ENCODE measurements around the gene RPLP2.

Gene RPLP2

DNA sequence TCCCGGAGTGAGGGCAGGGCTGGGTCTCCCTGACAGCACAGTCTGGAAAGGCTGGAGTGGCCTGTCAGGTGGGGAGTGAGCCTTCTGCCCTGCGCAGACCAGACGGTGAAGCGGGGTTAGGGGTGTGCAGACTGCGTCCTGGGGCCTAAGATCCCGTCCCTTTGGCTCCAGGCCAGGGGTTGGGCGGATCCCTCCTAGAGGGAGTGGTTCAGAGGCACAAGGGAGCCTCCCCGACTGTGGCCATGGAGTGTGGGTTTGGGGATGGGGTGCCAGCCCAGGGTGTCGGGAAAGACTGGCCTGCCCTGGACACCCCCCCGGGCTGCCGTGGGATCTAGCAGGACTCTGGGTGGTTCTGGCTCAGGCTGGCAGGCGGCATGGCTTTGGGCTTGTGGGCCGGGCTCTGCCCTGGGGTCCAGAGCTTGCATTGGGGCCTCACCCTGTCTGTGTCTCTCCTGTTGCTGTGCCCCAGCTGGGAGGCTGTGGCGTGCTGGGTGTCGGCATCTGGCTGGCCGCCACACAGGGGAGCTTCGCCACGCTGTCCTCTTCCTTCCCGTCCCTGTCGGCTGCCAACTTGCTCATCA lies 52.4 kb downstream of the RPLP2 start:
- Histone ChIP-seq H3K4me3 (ENCODE audit: low read length) (no peak overlapping the region), H3F3A (ENCODE audit: insufficient read depth, low read length) (no peaks in the 10 kb centered on the region), H3K79me2 (ENCODE audit: low read length) (no peaks in the 10 kb centered on the region), H2AFZ (ENCODE audit: low read length) (no peak overlapping the region), H3K9ac (ENCODE audit: low read length) (no peak overlapping the region), H4K20me1 (ENCODE audit: insufficient read depth, low read length) (no peaks in the 10 kb centered on the region), H3K4me1 (ENCODE audit: low read length) (no peaks in the 10 kb centered on the region), H3K36me3 (replicated peaks; ENCODE audit: insufficient read depth, low read length) (no peaks in the 10 kb centered on the region), H3K4me2 (ENCODE audit: low read depth, low read length) (no peak overlapping the region), H3K27me3 (replicated peaks; ENCODE audit: insufficient read depth, low read length) (peaks cover 47% of the 10 kb centered on the region), H3K9me3 (replicated peaks; ENCODE audit: insufficient read depth, low read length) (no peaks in the 10 kb centered on the region), H3K27ac (ENCODE audit: low read length) (no peak overlapping the region), H3K9me2 (replicated peaks; ENCODE audit: insufficient read depth, low read length) (no peaks in the 10 kb centered on the region)
- DNase-seq: no peak
- TF ChIP-seq, protein P1, sequence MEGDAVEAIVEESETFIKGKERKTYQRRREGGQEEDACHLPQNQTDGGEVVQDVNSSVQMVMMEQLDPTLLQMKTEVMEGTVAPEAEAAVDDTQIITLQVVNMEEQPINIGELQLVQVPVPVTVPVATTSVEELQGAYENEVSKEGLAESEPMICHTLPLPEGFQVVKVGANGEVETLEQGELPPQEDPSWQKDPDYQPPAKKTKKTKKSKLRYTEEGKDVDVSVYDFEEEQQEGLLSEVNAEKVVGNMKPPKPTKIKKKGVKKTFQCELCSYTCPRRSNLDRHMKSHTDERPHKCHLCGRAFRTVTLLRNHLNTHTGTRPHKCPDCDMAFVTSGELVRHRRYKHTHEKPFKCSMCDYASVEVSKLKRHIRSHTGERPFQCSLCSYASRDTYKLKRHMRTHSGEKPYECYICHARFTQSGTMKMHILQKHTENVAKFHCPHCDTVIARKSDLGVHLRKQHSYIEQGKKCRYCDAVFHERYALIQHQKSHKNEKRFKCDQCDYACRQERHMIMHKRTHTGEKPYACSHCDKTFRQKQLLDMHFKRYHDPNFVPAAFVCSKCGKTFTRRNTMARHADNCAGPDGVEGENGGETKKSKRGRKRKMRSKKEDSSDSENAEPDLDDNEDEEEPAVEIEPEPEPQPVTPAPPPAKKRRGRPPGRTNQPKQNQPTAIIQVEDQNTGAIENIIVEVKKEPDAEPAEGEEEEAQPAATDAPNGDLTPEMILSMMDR (IDR thresholded peaks at IDR 0.05; ENCODE audit: low read length): no peak
- TF ChIP-seq EZH2phosphoT487 (IDR thresholded peaks at IDR 0.05; ENCODE audit: low read length): no peak
